Esophagus squamous epithelium (tissue), 4 donors: ENCODE data around the gene CREBL2.

Experiments used
- POLR2A ChIP-seq, 4 donors: fragments of 450-650 bp; IDR thresholded peaks; one replicate each; pipeline ENCODE4 v1.6.1; 2017; ENCODE audit warnings: antibody characterized with exemption in 4 of 4, mild to moderate bottlenecking in 4 of 4, moderate library complexity in 3 of 4
- TF ChIP-seq, protein P1 (sequence below), 6 experiments: fragments of 450-650 bp in 4 of 6; fragments of 200-600 bp in 2 of 6; sonication (generic) in 2 of 6; IDR thresholded peaks; one replicate each; pipeline ENCODE4 v1.5.1; 2016 to 2019; ENCODE audit warnings: antibody characterized with exemption in 6 of 6, mild to moderate bottlenecking in 4 of 6, moderate library complexity in 4 of 6

DNA sequence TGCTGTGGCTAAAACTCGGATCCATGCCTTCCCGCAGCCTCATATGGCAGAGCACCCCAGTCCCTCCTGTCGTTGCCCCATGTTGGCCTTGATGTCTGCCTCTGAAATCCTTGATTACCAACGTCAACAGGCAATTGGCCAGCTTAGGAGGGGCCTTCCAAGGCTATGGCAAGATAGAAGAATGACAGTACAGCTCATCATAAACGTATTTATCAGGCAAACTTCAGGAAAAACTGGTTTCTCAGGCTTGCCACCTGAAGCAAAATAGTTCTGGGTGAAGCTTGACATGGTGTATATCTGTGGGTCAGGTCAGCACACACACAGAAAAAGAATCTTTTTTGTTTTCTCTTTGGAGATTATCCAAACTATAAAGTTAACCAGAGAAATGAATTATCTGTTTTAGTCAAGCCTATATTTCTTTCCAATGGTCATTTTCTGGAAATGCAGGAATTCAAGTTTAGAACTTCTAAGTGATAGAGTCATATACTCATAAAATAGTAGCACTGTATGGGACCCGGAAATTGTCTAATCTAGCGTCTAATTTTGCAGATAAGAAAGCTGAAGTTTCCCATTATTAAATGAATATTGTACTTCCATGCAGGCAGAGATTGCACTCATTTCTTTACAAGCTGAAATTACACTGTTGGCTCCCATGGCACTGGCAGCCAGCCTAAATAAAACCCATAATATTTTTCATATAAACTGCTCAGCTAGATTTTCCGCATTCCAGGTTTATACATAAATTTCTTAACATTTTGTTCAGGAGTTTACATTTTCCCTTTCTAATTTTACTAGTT is 24.6 kb upstream of the CREBL2 start:
- TF ChIP-seq, protein P1, sequence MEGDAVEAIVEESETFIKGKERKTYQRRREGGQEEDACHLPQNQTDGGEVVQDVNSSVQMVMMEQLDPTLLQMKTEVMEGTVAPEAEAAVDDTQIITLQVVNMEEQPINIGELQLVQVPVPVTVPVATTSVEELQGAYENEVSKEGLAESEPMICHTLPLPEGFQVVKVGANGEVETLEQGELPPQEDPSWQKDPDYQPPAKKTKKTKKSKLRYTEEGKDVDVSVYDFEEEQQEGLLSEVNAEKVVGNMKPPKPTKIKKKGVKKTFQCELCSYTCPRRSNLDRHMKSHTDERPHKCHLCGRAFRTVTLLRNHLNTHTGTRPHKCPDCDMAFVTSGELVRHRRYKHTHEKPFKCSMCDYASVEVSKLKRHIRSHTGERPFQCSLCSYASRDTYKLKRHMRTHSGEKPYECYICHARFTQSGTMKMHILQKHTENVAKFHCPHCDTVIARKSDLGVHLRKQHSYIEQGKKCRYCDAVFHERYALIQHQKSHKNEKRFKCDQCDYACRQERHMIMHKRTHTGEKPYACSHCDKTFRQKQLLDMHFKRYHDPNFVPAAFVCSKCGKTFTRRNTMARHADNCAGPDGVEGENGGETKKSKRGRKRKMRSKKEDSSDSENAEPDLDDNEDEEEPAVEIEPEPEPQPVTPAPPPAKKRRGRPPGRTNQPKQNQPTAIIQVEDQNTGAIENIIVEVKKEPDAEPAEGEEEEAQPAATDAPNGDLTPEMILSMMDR (IDR thresholded peaks at IDR 0.05), result no peak
- no peak for TF ChIP-seq POLR2A (IDR thresholded peaks at IDR 0.05)
